Loucy (cell line): ENCODE measurements around the gene CCDC73.

ENCODE experiments used
- CTCF ChIP-seq: fragments of 200-600 bp; sonication (generic); conservative IDR thresholded peaks from 2 replicates; pipeline ENCODE4 v1.5.1; 2014; ENCODE audit warnings: mild to moderate bottlenecking, antibody characterized with exemption, low read length
- EZH2phosphoT487 ChIP-seq: fragments of 200-600 bp; IDR thresholded peaks from 2 replicates; pipeline ENCODE4 v1.6.1; 2018; ENCODE audit warnings: antibody characterized with exemption, mild to moderate bottlenecking, moderate library complexity, borderline replicate concordance

GRCh38 chr11:32838505-32839274 is 44.2 kb upstream of the CCDC73 start:
- TF ChIP-seq CTCF (no peak), EZH2phosphoT487 (no peak)
